Measurements from ENCODE around the gene AKT1S1. TPM values are rescaled to one million over a fixed set of nuclear protein-coding genes. Genes with fewer than 3 reads are reported as not detected.
"Not testable (repeated sequence)": the region's sequence is repeated elsewhere in the genome, so short reads cannot be mapped to it uniquely, and the experiment has no call there.

AKT1S1 gene
- polyA plus RNA-seq (2013): 142 and 143 TPM in 2 replicates

- H3K4me2 ChIP-seq (ENCODE audit: low read length): peak within 1 kb of the TSS; percentile 94
- H2AK5ac ChIP-seq (ENCODE audit: low read length): peak within 1 kb of the TSS; percentile 83
- H3K27ac ChIP-seq (ENCODE audit: low read depth, low read length): peak within 1 kb of the TSS; percentile 94
- H3K9me3 ChIP-seq (ENCODE audit: insufficient read depth, low read depth, low read length): no peaks in the 10 kb centered on the region
- peak within 1 kb of the TSS; percentile 95 for H2BK5ac ChIP-seq (ENCODE audit: low read depth, low read length, poor library complexity)
- H3K27me3 ChIP-seq (ENCODE audit: insufficient read depth, low read length): no peaks in the 10 kb centered on the region
- peak within 1 kb of the TSS; percentile 98 for H4K8ac ChIP-seq (ENCODE audit: low read depth, low read length)
- peak; percentile 100 for DNase-seq
- H3K79me1 ChIP-seq (ENCODE audit: low read length): peaks cover 21% of the 10 kb centered on the region
- H3K4me1 ChIP-seq (ENCODE audit: control insufficient read depth in 1 of 2, insufficient read depth in 2 of 2, low read length in 2 of 2): peaks cover 6 to 12% of the 10 kb centered on the region in 2 experiments
- H3K9ac ChIP-seq (ENCODE audit: low read length): peak within 1 kb of the TSS; percentile 92
- H3K4ac ChIP-seq (ENCODE audit: low read depth, low read length): peak within 1 kb of the TSS; percentile 89
- H2BK120ac ChIP-seq (ENCODE audit: insufficient read depth, low read length, poor library complexity): peak within 1 kb of the TSS; percentile 97
- peak within 1 kb of the TSS; percentile 84 for H4K12ac ChIP-seq (ENCODE audit: low read depth, low read length)
- H3K79me2 ChIP-seq (ENCODE audit: control insufficient read depth, insufficient read depth, low read length, poor library complexity): peaks cover 20% of the 10 kb centered on the region
- H3K23ac ChIP-seq (ENCODE audit: low read length): no peak within 1 kb of the TSS
- H3K36me3 ChIP-seq (ENCODE audit: control insufficient read depth in 1 of 2, insufficient read depth in 2 of 2, low read length in 2 of 2): peaks cover 41 to 42% of the 10 kb centered on the region in 2 experiments
- H3K4me3 ChIP-seq (ENCODE audit: low read depth, low read length): peak within 1 kb of the TSS; percentile 99
- H3K18ac ChIP-seq (ENCODE audit: low read length): peak within 1 kb of the TSS; percentile 88
- WGBS (ENCODE audit: extremely low coverage, insufficient coverage, insufficient read length): no CpG with 5 or more reads among the region's 61 CpGs
- no peak within 1 kb of the TSS for H2BK12ac ChIP-seq (ENCODE audit: low read length)
- H2AFZ ChIP-seq (ENCODE audit: insufficient read depth, low read length, poor library complexity): peak within 1 kb of the TSS; percentile 82
- peak within 1 kb of the TSS; percentile 96 for H3K14ac ChIP-seq (ENCODE audit: low read length)
- H4K91ac ChIP-seq (ENCODE audit: low read depth, low read length): peak within 1 kb of the TSS; percentile 95
Observed at GRCh38 chr19:49877020-49877878, at the start of gene AKT1S1, which contains the start of gene TBC1D17. Gene AKT1S1 (minus strand): TSS chr19:49877355. CDS start chr19:49873295, 4,060 bp downstream. Gene TBC1D17 (plus strand): TSS chr19:49877702. CDS start chr19:49877724, 22 bp downstream.

GRCh38 chr19:49926515-49926914 is 49.4 kb upstream of the AKT1S1 start:
- Histone ChIP-seq H2BK120ac (ENCODE audit: insufficient read depth, low read length, poor library complexity) (no peak overlapping the region), H3K79me2 (ENCODE audit: control insufficient read depth, insufficient read depth, low read length, poor library complexity) (peaks cover 15% of the 10 kb centered on the region), H3K27ac (ENCODE audit: low read depth, low read length) (no peak overlapping the region), H3K4me2 (ENCODE audit: low read length) (no peak overlapping the region), H3K14ac (ENCODE audit: low read length) (no peak overlapping the region), H2AFZ (ENCODE audit: insufficient read depth, low read length, poor library complexity) (no peak overlapping the region), H2AK5ac (ENCODE audit: low read length) (no peak overlapping the region), H4K12ac (ENCODE audit: low read depth, low read length) (no peak overlapping the region), H4K8ac (ENCODE audit: low read depth, low read length) (no peak overlapping the region), H3K23ac (ENCODE audit: low read length) (no peak overlapping the region), H3K36me3 (ENCODE audit: control insufficient read depth in 1 of 2, insufficient read depth in 2 of 2, low read length in 2 of 2) (peaks cover 46 to 48% of the 10 kb centered on the region in 2 experiments), H3K9me3 (ENCODE audit: insufficient read depth, low read depth, low read length) (peaks cover 2% of the 10 kb centered on the region), H3K4me1 (ENCODE audit: control insufficient read depth in 1 of 2, insufficient read depth in 2 of 2, low read length in 2 of 2) (peaks cover 6 to 8% of the 10 kb centered on the region in 2 experiments), H3K27me3 (ENCODE audit: insufficient read depth, low read length) (no peaks in the 10 kb centered on the region), H2BK5ac (ENCODE audit: low read depth, low read length, poor library complexity) (no peak overlapping the region), H3K4me3 (ENCODE audit: low read depth, low read length) (no peak overlapping the region), H3K4ac (ENCODE audit: low read depth, low read length) (peak overlapping the region; percentile 37), H3K79me1 (ENCODE audit: low read length) (peaks cover 11% of the 10 kb centered on the region), H4K91ac (ENCODE audit: low read depth, low read length) (no peak overlapping the region), H2BK12ac (ENCODE audit: low read length) (no peak overlapping the region), H3K9ac (ENCODE audit: low read length) (no peak overlapping the region), H3K18ac (ENCODE audit: low read length) (no peak overlapping the region)
- DNase-seq: no peak
- no CpG with 5 or more reads among the region's 10 CpGs for WGBS (ENCODE audit: extremely low coverage, insufficient coverage, insufficient read length)

- Histone ChIP-seq H4K12ac (ENCODE audit: low read depth, low read length) (no peak overlapping the region), H3K9ac (ENCODE audit: low read length) (no peak overlapping the region), H3K27me3 (ENCODE audit: insufficient read depth, low read length) (no peaks in the 10 kb centered on the region), H2BK12ac (ENCODE audit: low read length) (no peak overlapping the region), H2BK5ac (ENCODE audit: low read depth, low read length, poor library complexity) (no peak overlapping the region), H3K4me1 (ENCODE audit: control insufficient read depth in 1 of 2, insufficient read depth in 2 of 2, low read length in 2 of 2) (peaks cover 7 to 8% of the 10 kb centered on the region in 2 experiments), H3K18ac (ENCODE audit: low read length) (no peak overlapping the region), H4K91ac (ENCODE audit: low read depth, low read length) (no peak overlapping the region), H3K14ac (ENCODE audit: low read length) (no peak overlapping the region), H2AK5ac (ENCODE audit: low read length) (no peak overlapping the region), H3K27ac (ENCODE audit: low read depth, low read length) (no peak overlapping the region), H3K79me2 (ENCODE audit: control insufficient read depth, insufficient read depth, low read length, poor library complexity) (peaks cover 16% of the 10 kb centered on the region), H3K4me2 (ENCODE audit: low read length) (no peak overlapping the region), H3K4me3 (ENCODE audit: low read depth, low read length) (no peak overlapping the region), H2BK120ac (ENCODE audit: insufficient read depth, low read length, poor library complexity) (no peak overlapping the region), H3K36me3 (ENCODE audit: control insufficient read depth in 1 of 2, insufficient read depth in 2 of 2, low read length in 2 of 2) (peaks cover 52 to 59% of the 10 kb centered on the region in 2 experiments), H3K79me1 (ENCODE audit: low read length) (peaks cover 11% of the 10 kb centered on the region), H4K8ac (ENCODE audit: low read depth, low read length) (no peak overlapping the region), H2AFZ (ENCODE audit: insufficient read depth, low read length, poor library complexity) (no peak overlapping the region), H3K23ac (ENCODE audit: low read length) (no peak overlapping the region), H3K9me3 (ENCODE audit: insufficient read depth, low read depth, low read length) (peaks cover under 1% of the 10 kb centered on the region), H3K4ac (ENCODE audit: low read depth, low read length) (peak overlapping the region; percentile 57)
- no peak for DNase-seq
- WGBS (ENCODE audit: extremely low coverage, insufficient coverage, insufficient read length): no CpG with 5 or more reads among the region's 5 CpGs
Observed at GRCh38 chr19:49925486-49925885, 48.3 kb upstream of the AKT1S1 start.

- not testable (repeated sequence) for H2AFZ ChIP-seq (ENCODE audit: insufficient read depth, low read length, poor library complexity); H2BK12ac ChIP-seq (ENCODE audit: low read length); DNase-seq; H3K9ac ChIP-seq (ENCODE audit: low read length); H3K4me1 ChIP-seq (ENCODE audit: control insufficient read depth in 1 of 2, insufficient read depth in 2 of 2, low read length in 2 of 2); H2BK120ac ChIP-seq (ENCODE audit: insufficient read depth, low read length, poor library complexity); H3K4me3 ChIP-seq (ENCODE audit: low read depth, low read length); H4K8ac ChIP-seq (ENCODE audit: low read depth, low read length); H2AK5ac ChIP-seq (ENCODE audit: low read length); H3K23ac ChIP-seq (ENCODE audit: low read length); H2BK5ac ChIP-seq (ENCODE audit: low read depth, low read length, poor library complexity); H4K91ac ChIP-seq (ENCODE audit: low read depth, low read length); H4K12ac ChIP-seq (ENCODE audit: low read depth, low read length); H3K14ac ChIP-seq (ENCODE audit: low read length); H3K9me3 ChIP-seq (ENCODE audit: insufficient read depth, low read depth, low read length); H3K18ac ChIP-seq (ENCODE audit: low read length); H3K4me2 ChIP-seq (ENCODE audit: low read length); H3K27ac ChIP-seq (ENCODE audit: low read depth, low read length); H3K27me3 ChIP-seq (ENCODE audit: insufficient read depth, low read length)
- Histone ChIP-seq H3K36me3 (ENCODE audit: control insufficient read depth in 1 of 2, insufficient read depth in 2 of 2, low read length in 2 of 2) (peaks cover 52 to 60% of the 10 kb centered on the region in 2 experiments), H3K4ac (ENCODE audit: low read depth, low read length) (peak overlapping the region; percentile 52), H3K79me1 (ENCODE audit: low read length) (peaks cover 11% of the 10 kb centered on the region), H3K79me2 (ENCODE audit: control insufficient read depth, insufficient read depth, low read length, poor library complexity) (peaks cover 18% of the 10 kb centered on the region)
- no CpG with 5 or more reads among the region's 13 CpGs for WGBS (ENCODE audit: extremely low coverage, insufficient coverage, insufficient read length)
Observed at GRCh38 chr19:49924881-49925210, 47.7 kb upstream of the AKT1S1 start.
